Activated CD4-positive, alpha-beta T cell treated with anti-CD3 and anti-CD28 coated beads, Interleukin-2, amount 50 U/mL, for 24 hours (primary cell): ENCODE results near the gene VPS35L.
"Not testable (repeated sequence)": the region's sequence is repeated elsewhere in the genome, so short reads cannot be mapped to it uniquely, and the experiment has no call there.

Source experiments
- DNase-seq, 2 donors: peaks; one replicate each; pipeline ENCODE4 v3.0.0-alpha.2; 2020; ENCODE audit warnings: low read depth in 1 of 2, low spot score in 1 of 2

The VPS35L gene

GRCh38 chr16:19709381-19710136 is 154.1 kb downstream of the VPS35L start:
- DNase-seq = no peak

GRCh38 chr16:19710191-19710908 is 154.8 kb downstream of the VPS35L start:
- DNase-seq = no peak

GRCh38 chr16:19710991-19711545 is 155.6 kb downstream of the VPS35L start:
- no peak for DNase-seq

GRCh38 chr16:19711643-19712042 is 156.1 kb downstream of the VPS35L start:
- DNase-seq = no peak

GRCh38 chr16:19712418-19713058 is 157.0 kb downstream of the VPS35L start:
- DNase-seq = no peak

GRCh38 chr16:19713697-19714096 is 158.2 kb downstream of the VPS35L start:
- DNase-seq = no peak

- DNase-seq = no peak
Measured at GRCh38 chr16:19715566-19715965, 160.1 kb downstream of the VPS35L start.

GRCh38 chr16:19716183-19716582 is 160.7 kb downstream of the VPS35L start:
- DNase-seq = no peak

GRCh38 chr16:19716728-19717127 is 161.2 kb downstream of the VPS35L start:
- DNase-seq = not testable (repeated sequence)

GRCh38 chr16:19717314-19717713 is 161.8 kb downstream of the VPS35L start:
- no peak for DNase-seq

GRCh38 chr16:19717741-19718623 is 162.5 kb downstream of the VPS35L start, which contains the start of the genes IQCK and KNOP1:
Gene IQCK (plus strand): TSS chr16:19718271. CDS start chr16:19718307, 36 bp downstream.
Gene KNOP1 (minus strand): TSS chr16:19718227. CDS start chr16:19715035, 3,192 bp downstream.
- DNase-seq = peak; percentile 79 to 87

GRCh38 chr16:19718624-19718965 is 163.1 kb downstream of the VPS35L start:
- no peak for DNase-seq

GRCh38 chr16:19722269-19722952 is 166.9 kb downstream of the VPS35L start:
- DNase-seq = no peak

GRCh38 chr16:19722981-19723380 is 167.5 kb downstream of the VPS35L start:
- no peak for DNase-seq

GRCh38 chr16:19728636-19728965 is 173.1 kb downstream of the VPS35L start:
- no peak for DNase-seq

GRCh38 chr16:19733551-19733950 is 178.0 kb downstream of the VPS35L start:
- DNase-seq = no peak

GRCh38 chr16:19735074-19735867 is 179.8 kb downstream of the VPS35L start:
- DNase-seq = no peak

GRCh38 chr16:19737306-19738038 is 182.0 kb downstream of the VPS35L start:
- no peak for DNase-seq

- DNase-seq = no peak
Measured at GRCh38 chr16:19741354-19741753, 185.9 kb downstream of the VPS35L start.
